HCT116 (cell line): Measurements from ENCODE around the gene PDCD1LG2. TPM values are rescaled to one million over a fixed set of nuclear protein-coding genes. Genes with fewer than 3 reads are reported as not detected.
A peak's percentile ranks its signal among the peaks of the same experiment; 100 is the strongest.

Experiments used
- ATAC-seq: fragments of 200-7000 bp; cut with Tn5 transposase; 2 replicates; pipeline ENCODE4 v1.9.1; 2020; ENCODE audit warnings: mild to moderate bottlenecking, moderate library complexity
- BruUV-seq: library from RNA; stranded (reverse); fragments of 400-500 nt; replicated peaks from 2 replicates; lab custom pipeline; 2021; lab: Mats Ljungman, UMichigan
- CTCF ChIA-PET: fragments of 300-600 bp; sonication (Branson Sonifier 250); formaldehyde crosslinking; loops from one replicate; lab custom pipeline; 2021; ENCODE audit warnings: antibody characterized with exemption; lab: Charles Lee
- POLR2A ChIA-PET: fragments of 300-600, 350-600 bp; sonication (Branson Sonifier 250); formaldehyde crosslinking; loops from one replicate; lab custom pipeline; 2021; ENCODE audit warnings: antibody characterized with exemption; lab: Charles Lee
- RAD21 ChIA-PET, 2 experiments: fragments of 300-600 bp; sonication (Branson Sonifier 250); formaldehyde crosslinking; loops; one replicate each; lab custom pipeline; 2023; ENCODE audit warnings: low total read pairs in 2 of 2; ENCODE audit not compliant: uncharacterized antibody in 2 of 2, unreplicated experiment in 2 of 2, low non-redundant PET in 1 of 2; lab: Charles Lee
- DNase-seq: peaks from one replicate; pipeline ENCODE4 v3.0.0-alpha.2; 2010; ENCODE audit warnings: low read depth, low spot score
- H2AFZ ChIP-seq: fragments of 200-600 bp; shearing (Covaris generic), sonication (generic); 2 replicates; pipeline ENCODE4 v1.6.1; 2017; ENCODE audit warnings: low read depth, mixed run types, mixed read lengths, antibody characterized with exemption, low read length; ENCODE audit not compliant: poor library complexity, severe bottlenecking
- H3K27ac ChIP-seq: 2 replicates; pipeline ENCODE4 v1.5.1; 2012; ENCODE audit warnings: low read depth, low read length
- H3K27me3 ChIP-seq: fragments of 200-600 bp; sonication (generic); 2 replicates; pipeline ENCODE4 v1.6.1; 2016; ENCODE audit warnings: mixed run types, low read length, mixed read lengths; ENCODE audit not compliant: insufficient read depth
- H3K36me3 ChIP-seq, 2 experiments: fragments of 200-500 bp in 1 of 2; fragments of 200-600 bp in 1 of 2; sonication (Bioruptor generic) in 1 of 2; sonication (generic) in 1 of 2; 2 replicates each; pipeline versions ENCODE4 v1.5.1 to v1.6.1; 2014 to 2016; ENCODE audit warnings: low read length in 2 of 2, inconsistent platforms in 1 of 2, mixed read lengths in 1 of 2, mixed run types in 1 of 2; ENCODE audit not compliant: insufficient read depth in 2 of 2, control insufficient read depth in 1 of 2
- H3K4me1 ChIP-seq, 2 experiments: fragments of 200-600 bp in 1 of 2; sonication (generic) in 1 of 2; 2 replicates each; pipeline versions ENCODE4 v1.5.1 to v1.6.1; 2012 to 2017; ENCODE audit warnings: low read length in 2 of 2, inconsistent platforms in 1 of 2, mild to moderate bottlenecking in 1 of 2, mixed read lengths in 1 of 2, mixed run types in 1 of 2, moderate library complexity in 1 of 2; ENCODE audit not compliant: insufficient read depth in 2 of 2, control insufficient read depth in 1 of 2
- H3K4me2 ChIP-seq: fragments of 200-600 bp; sonication (generic); 2 replicates; pipeline ENCODE4 v1.6.1; 2017; ENCODE audit warnings: mixed run types, low read length, mixed read lengths
- H3K4me3 ChIP-seq, 2 experiments: fragments of 200-600 bp in 1 of 2; sonication (generic) in 1 of 2; replicated peaks in 1 of 2; 2 replicates each; pipeline ENCODE4 v1.5.1; 2011 to 2016; ENCODE audit warnings: low read length in 2 of 2, control low read depth in 1 of 2, low read depth in 1 of 2, mild to moderate bottlenecking in 1 of 2, mixed read lengths in 1 of 2, mixed run types in 1 of 2
- H3K79me2 ChIP-seq: fragments of 200-600 bp; sonication (generic); 2 replicates; pipeline ENCODE4 v1.6.1; 2017; ENCODE audit warnings: mild to moderate bottlenecking, mixed run types, low read length, moderate library complexity, mixed read lengths; ENCODE audit not compliant: insufficient read depth
- H3K9ac ChIP-seq: fragments of 200-600 bp; sonication (generic); 2 replicates; pipeline ENCODE4 v1.6.1; 2016; ENCODE audit warnings: low read length, mixed read lengths
- H3K9me2 ChIP-seq: fragments of 200-600 bp; sonication (generic), shearing (Covaris generic); 2 replicates; pipeline ENCODE4 v1.6.1; 2017; ENCODE audit warnings: mixed run types, mild to moderate bottlenecking, moderate library complexity; ENCODE audit not compliant: insufficient read depth
- H3K9me3 ChIP-seq, 2 experiments: fragments of 200-500 bp in 1 of 2; fragments of 200-600 bp in 1 of 2; sonication (Bioruptor generic) in 1 of 2; sonication (generic) in 1 of 2; 2 replicates each; pipeline ENCODE4 v1.6.1; 2014 to 2017; ENCODE audit warnings: low read length in 2 of 2, mixed read lengths in 2 of 2, inconsistent platforms in 1 of 2, low read depth in 1 of 2, mild to moderate bottlenecking in 1 of 2, mixed run types in 1 of 2, moderate library complexity in 1 of 2; ENCODE audit not compliant: control insufficient read depth in 1 of 2, insufficient read depth in 1 of 2
- H4K20me1 ChIP-seq: fragments of 200-600 bp; sonication (generic), shearing (Covaris generic); 2 replicates; pipeline ENCODE4 v1.6.1; 2017; ENCODE audit warnings: mixed run types, mild to moderate bottlenecking, moderate library complexity; ENCODE audit not compliant: insufficient read depth
- CEBPB ChIP-seq: IDR thresholded peaks from 2 replicates; pipeline ENCODE4 v1.6.1; 2012; ENCODE audit warnings: low read depth
- CTCF ChIP-seq, 3 experiments: fragments of 200-600 bp in 1 of 3; sonication (generic) in 1 of 3; IDR thresholded peaks in 2 of 3; conservative IDR thresholded peaks in 1 of 3; 2 replicates each; pipeline ENCODE4 v1.5.1; 2012 to 2017; ENCODE audit warnings: low read depth in 2 of 3, low read length in 2 of 3, antibody characterized with exemption in 1 of 3, borderline replicate concordance in 1 of 3, control low read depth in 1 of 3, mild to moderate bottlenecking in 1 of 3, mixed read lengths in 1 of 3, mixed run types in 1 of 3, moderate library complexity in 1 of 3; ENCODE audit not compliant: insufficient read depth in 1 of 3
- EGR1 ChIP-seq: IDR thresholded peaks from 2 replicates; pipeline ENCODE4 v1.6.1; 2012; ENCODE audit warnings: low read depth
- EZH2 ChIP-seq: fragments of 200-600 bp; sonication (generic); IDR thresholded peaks from 2 replicates; pipeline ENCODE4 v1.6.1; 2017; ENCODE audit warnings: antibody characterized with exemption, mixed run types
- EZH2phosphoT487 ChIP-seq: fragments of 200-600 bp; IDR thresholded peaks from 2 replicates; pipeline ENCODE4 v1.6.1; 2018; ENCODE audit warnings: antibody characterized with exemption, borderline replicate concordance
- FOSL1 ChIP-seq: IDR thresholded peaks from 2 replicates; pipeline ENCODE4 v1.6.1; 2012; ENCODE audit warnings: low read depth
- JUND ChIP-seq: IDR thresholded peaks from 2 replicates; pipeline ENCODE4 v1.6.1; 2012
- POLR2AphosphoS5 ChIP-seq: IDR thresholded peaks from 2 replicates; pipeline ENCODE4 v1.6.1; 2011; ENCODE audit warnings: mild to moderate bottlenecking, low read depth, low read length, moderate library complexity
- RAD21 ChIP-seq: IDR thresholded peaks from 2 replicates; pipeline ENCODE4 v1.6.1; 2012; ENCODE audit warnings: low read depth, mild to moderate bottlenecking
- REST ChIP-seq: IDR thresholded peaks from 2 replicates; pipeline ENCODE4 v1.6.1; 2012; ENCODE audit warnings: low read depth
- SIN3A ChIP-seq: IDR thresholded peaks from 2 replicates; pipeline ENCODE4 v1.6.1; 2012; ENCODE audit warnings: low read depth
- SP1 ChIP-seq: IDR thresholded peaks from 2 replicates; pipeline ENCODE4 v1.6.1; 2012; ENCODE audit warnings: low read depth
- SRF ChIP-seq: IDR thresholded peaks from 2 replicates; pipeline ENCODE4 v1.6.1; 2012; ENCODE audit warnings: low read depth
- TCF7L2 ChIP-seq: IDR thresholded peaks from 2 replicates; pipeline ENCODE4 v1.7.0; 2011; ENCODE audit warnings: borderline replicate concordance, inconsistent platforms; ENCODE audit not compliant: insufficient read depth, insufficient read length; ENCODE audit errors: extremely low read depth
- ZFX ChIP-seq: fragments of 450-650 bp; IDR thresholded peaks from 2 replicates; pipeline ENCODE4 v1.6.1; 2017
- ZNF274 ChIP-seq: fragments of 200-500 bp; sonication (Bioruptor generic); IDR thresholded peaks from 2 replicates; pipeline ENCODE4 v1.6.1; 2014; ENCODE audit warnings: mild to moderate bottlenecking, low read depth, low read length, inconsistent platforms
- intact Hi-C: fragments of 100-400 bp; cut with micrococcal nuclease; formaldehyde crosslinking; loops from 2 replicates; pipeline ENCODE4 v1.10.0; 2022
- total RNA-seq: library from RNA; stranded (reverse); gene quantifications from one replicate; pipeline ENCODE4 v1.2.1, GENCODE V29; 2021; ENCODE audit not compliant: unreplicated experiment
- TF ChIP-seq, protein P1 (sequence below): IDR thresholded peaks from 2 replicates; pipeline ENCODE4 v1.6.1; 2012

Gene PDCD1LG2
- total RNA-seq, 1 experiment from 2014 or later: not detected

GRCh38 chr9:5587024-5587423, 76.7 kb downstream of the PDCD1LG2 start:
- no peak for TF ChIP-seq POLR2AphosphoS5
- no peak for TF ChIP-seq SP1
- no peak for TF ChIP-seq FOSL1
- no peak for TF ChIP-seq EGR1
- TF ChIP-seq EZH2phosphoT487: no peak
- TF ChIP-seq TCF7L2: no peak
- TF ChIP-seq RAD21: no peak
- TF ChIP-seq EZH2: no peak
- Histone ChIP-seq H3K36me3 (no peaks in the 10 kb centered on the region), H3K27ac (no peak overlapping the region), H3K9ac (no peak overlapping the region), H2AFZ (no peak overlapping the region), H3K9me2 (no peaks in the 10 kb centered on the region), H3K9me3 (no peaks in the 10 kb centered on the region), H3K4me1 (no peaks in the 10 kb centered on the region), H3K79me2 (no peaks in the 10 kb centered on the region), H3K27me3 (no peaks in the 10 kb centered on the region), H4K20me1 (no peaks in the 10 kb centered on the region), H3K4me2 (no peak overlapping the region), H3K4me3 (no peak overlapping the region)
- ATAC-seq (0 out of 2 replicates have a peak, but pooled peaks have one; percentile 33), DNase-seq (no peak)
- intact Hi-C loops: no loop called here
- ChIA-PET CTCF (interaction anchor here (0.6 to 1.9 kb wide), 5 partner anchors 13 to 822 kb away, joined by 3 to 9 read pairs (median 6); partner anchors contain the start of gene CD274), RAD21 (no interaction called here), POLR2A (no interaction called here)
- BruUV-seq: no TSS peak

DNA sequence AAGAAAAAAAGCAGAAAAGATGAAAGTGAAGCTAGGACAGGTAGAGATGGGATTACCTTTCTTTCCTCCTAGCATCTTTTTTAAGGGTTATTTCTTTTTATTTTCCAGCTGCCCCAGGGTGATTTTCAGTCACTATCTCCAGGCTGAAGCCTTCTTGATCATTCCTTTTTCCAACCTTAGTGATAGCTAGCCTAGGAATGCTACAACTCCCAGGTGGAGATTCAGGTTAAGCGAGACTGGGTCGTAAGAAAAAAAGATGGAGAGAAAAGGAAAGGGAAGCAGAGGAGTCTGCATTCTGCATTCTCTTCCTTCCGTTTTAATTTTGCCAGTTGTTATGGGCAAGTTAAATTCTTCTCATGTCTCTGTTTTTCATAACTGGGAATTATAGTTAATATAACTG, 81.9 kb downstream of the PDCD1LG2 start:
- Histone ChIP-seq H3K36me3 (no peaks in the 10 kb centered on the region), H3K79me2 (no peaks in the 10 kb centered on the region), H3K4me1 (no peaks in the 10 kb centered on the region), H3K9me2 (no peaks in the 10 kb centered on the region), H3K9ac (no peak overlapping the region), H3K27me3 (no peaks in the 10 kb centered on the region), H3K9me3 (no peaks in the 10 kb centered on the region), H3K27ac (no peak overlapping the region), H3K4me2 (no peak overlapping the region), H2AFZ (no peak overlapping the region), H4K20me1 (no peaks in the 10 kb centered on the region), H3K4me3 (no peak overlapping the region)
- BruUV-seq: no TSS peak
- intact Hi-C loops: loop anchor here (5.0 to 10.0 kb wide), 5 partner anchors 140 to 1210 kb away; partner anchors contain the start of genes CD274, JAK2, PLPP6 and SPATA6L
- ChIA-PET RAD21 (no interaction called here), POLR2A (no interaction called here), CTCF (interaction anchor here (1.3 kb wide), 1 partner anchor 8 kb away, joined by 4 read pairs; no protein-coding TSS in a partner anchor)
- DNase-seq (no peak), ATAC-seq (no peak)
- TF ChIP-seq SIN3A (no peak), ZFX (no peak), ZNF274 (no peak), JUND (no peak), CTCF (IDR thresholded peaks at IDR 0.05 in 2 of 3, conservative IDR thresholded peaks at IDR 0.05 in 1 of 3; ENCODE audit: borderline replicate concordance in 1 of 3, insufficient read depth in 1 of 3, low read depth in 2 of 3, low read length in 2 of 3) (no peak), CEBPB (no peak), SRF (no peak), TCF7L2 (no peak), REST (no peak), POLR2AphosphoS5 (no peak)
- TF ChIP-seq, protein P1, sequence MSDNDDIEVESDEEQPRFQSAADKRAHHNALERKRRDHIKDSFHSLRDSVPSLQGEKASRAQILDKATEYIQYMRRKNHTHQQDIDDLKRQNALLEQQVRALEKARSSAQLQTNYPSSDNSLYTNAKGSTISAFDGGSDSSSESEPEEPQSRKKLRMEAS: no peak
